Measurements from ENCODE around the gene DLGAP4.

Gene DLGAP4

DNA sequence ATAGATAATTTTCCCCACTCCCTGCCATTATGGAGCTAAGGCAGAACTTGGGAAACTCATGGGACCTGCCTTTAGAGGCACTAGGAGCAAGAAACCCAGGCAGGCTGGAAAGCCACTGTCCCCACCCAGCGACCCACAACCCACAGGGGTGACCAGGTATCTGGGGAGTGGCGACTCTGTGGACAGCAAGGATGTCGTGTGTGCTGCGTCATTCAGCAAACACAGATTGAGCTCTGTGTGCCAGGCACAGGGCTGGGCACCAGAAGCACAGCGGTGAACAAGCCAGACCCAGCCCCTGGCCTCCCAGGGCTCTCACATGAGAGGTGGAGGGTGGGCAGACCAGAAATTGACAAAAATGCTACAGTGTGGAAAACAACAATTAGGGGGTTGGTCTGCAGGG lies 27.7 kb downstream of the DLGAP4 start:
- DNase-seq (ENCODE audit: low spot score) = no peak

DNA sequence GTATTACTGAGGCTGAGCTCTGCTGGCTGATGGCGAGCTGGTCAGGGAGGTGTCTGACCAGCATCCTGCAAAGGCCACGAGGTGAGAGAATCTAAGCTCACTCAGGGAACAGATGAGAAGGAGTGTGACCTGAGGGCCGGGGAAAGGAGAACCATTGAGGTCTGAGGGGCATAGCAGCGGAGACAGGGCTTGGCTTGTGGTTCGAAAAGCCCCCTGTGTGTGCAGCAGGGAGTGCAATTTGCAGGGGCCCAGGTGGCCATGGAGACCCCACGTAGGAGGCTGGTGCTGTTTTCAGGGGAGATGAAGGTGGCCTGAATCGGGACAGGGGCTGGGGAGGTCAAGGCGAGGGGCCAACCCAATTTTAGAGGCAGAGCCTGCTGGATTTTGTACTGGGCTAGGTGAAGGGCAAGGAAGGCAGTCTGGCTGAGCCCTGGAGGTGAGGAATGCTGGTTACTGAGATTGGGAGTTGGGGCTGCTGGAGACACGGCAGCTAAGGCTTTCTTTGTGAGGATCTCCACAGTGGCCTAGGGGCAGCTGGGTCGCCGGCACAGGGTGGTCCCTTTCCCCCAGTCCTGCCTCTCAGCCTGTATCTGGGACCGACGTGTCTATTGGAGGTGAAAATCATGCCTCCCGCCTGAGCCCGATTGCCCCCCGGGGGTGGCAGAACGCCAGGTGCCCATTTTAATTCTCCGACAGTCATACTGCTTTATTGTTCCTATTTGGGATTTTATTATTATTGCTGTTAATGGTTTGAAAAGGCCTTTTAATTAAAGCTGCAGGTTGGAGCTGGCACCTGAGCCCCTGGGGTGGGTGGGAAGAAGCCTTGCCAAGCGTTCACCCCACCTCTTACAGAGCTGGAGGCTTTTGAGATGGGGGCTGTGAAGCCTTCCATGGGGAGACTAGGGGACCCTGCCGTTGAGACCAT lies 28.4 kb downstream of the DLGAP4 start:
- no peak for DNase-seq (ENCODE audit: low spot score)

DNA sequence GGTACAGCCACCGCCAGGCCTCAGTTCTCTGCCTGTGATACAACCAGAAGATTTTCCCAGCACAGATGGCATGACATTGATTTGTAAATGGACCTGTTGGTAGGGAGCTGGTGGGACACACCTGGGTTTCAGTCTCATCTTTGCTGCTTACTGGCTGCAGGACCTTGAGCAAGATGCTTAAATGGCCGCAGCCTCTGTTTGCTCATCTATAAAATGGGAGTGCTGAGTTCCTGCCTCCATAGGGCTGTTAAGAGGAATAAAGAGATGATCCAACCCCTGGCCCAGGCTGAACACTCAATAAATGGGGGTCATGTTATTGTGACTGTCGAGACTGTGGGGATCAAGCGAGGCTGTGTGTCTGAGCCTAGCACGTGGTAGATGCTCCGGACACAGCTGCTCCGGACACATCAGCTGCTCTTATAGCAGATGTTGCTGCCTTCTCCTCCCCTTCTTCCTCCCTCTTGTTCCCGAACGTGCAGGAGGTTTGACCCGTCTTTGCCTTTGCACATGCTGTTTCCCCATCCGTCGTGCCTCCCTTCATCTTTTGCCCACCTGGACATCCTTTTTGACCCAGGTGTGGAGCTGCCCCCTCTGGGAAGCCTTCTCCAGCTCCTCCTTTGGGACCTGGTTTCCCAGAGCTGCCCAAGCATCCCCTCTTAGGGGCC lies 29.2 kb downstream of the DLGAP4 start:
- DNase-seq (ENCODE audit: low spot score) = no peak

DNA sequence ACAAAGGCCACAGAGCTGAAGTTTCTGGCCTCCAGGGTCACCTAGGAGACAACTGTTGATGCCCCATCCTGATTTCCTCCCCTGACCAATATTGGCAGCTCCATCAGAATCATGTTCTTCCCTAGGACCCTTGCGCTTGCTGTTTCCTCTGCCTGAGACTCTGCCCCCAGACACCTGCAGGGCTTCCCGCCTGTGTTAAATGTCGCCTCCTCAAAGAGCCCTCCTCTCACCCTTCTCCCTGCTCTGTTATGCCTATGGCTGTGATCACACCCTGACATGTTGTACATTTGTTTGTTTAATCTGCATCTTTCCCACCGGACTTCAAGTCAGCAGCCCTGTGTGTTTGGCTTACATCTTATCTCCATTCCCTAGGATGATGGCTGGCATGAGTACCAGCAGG lies 30.1 kb downstream of the DLGAP4 start:
- DNase-seq (ENCODE audit: low spot score) = no peak

DNA sequence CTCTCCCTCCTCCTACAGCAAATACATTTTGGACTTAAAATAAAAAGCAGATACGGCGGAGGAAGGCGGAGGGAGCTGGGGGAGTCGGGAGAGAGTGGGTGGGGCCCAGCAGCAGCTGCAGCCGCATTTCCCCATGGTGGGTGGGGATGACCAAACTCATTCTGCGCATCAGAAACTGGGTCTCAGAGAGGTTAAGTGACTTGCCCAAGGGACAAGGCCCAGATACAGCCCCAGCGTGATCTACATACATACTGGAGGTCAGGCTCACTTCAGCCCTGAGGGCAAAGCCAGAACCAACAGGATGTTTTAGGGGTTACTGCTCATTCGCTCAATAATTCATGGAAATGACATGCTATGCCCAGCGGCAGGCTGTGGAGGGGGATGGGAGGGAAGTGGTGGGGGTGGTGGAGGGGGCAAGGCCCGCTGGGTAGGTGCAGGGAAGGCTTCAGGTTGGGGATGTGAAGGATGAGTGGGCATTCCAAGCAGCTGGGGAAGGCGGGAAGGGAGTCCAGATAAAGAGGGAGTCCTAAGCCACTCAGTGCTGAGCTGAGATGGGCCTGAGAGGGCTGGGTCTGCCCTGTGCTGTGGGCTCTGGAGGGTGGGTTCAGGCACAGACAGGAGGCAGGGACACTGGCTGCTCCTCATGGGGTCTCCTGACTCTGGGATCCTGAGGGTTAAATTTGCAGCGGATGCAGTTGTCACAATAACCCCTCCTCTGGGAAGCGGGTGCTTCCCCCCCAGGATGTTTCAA lies 31.0 kb downstream of the DLGAP4 start:
- DNase-seq (ENCODE audit: low spot score) = no peak

DNA sequence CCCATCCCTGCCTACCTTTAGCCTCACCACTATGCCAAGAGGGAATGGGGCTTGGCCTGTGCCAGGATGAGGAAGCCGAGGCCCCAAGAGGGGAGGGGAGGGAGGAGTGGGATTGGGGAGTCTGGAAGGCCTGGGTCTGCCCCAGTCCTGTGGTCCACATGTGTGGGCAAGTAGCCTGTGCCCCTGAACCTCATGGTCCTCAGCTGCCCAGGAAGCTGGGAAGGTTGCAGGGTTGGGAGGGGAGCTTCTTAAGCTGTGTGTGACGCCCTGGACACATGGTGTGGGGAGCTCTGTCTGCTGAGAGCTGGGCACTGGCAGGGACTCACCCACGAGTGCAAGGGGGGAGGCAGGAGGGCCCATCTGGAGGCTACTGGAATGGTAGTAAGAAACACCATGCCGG lies 31.7 kb downstream of the DLGAP4 start:
- DNase-seq (ENCODE audit: low spot score) = no peak

DNA sequence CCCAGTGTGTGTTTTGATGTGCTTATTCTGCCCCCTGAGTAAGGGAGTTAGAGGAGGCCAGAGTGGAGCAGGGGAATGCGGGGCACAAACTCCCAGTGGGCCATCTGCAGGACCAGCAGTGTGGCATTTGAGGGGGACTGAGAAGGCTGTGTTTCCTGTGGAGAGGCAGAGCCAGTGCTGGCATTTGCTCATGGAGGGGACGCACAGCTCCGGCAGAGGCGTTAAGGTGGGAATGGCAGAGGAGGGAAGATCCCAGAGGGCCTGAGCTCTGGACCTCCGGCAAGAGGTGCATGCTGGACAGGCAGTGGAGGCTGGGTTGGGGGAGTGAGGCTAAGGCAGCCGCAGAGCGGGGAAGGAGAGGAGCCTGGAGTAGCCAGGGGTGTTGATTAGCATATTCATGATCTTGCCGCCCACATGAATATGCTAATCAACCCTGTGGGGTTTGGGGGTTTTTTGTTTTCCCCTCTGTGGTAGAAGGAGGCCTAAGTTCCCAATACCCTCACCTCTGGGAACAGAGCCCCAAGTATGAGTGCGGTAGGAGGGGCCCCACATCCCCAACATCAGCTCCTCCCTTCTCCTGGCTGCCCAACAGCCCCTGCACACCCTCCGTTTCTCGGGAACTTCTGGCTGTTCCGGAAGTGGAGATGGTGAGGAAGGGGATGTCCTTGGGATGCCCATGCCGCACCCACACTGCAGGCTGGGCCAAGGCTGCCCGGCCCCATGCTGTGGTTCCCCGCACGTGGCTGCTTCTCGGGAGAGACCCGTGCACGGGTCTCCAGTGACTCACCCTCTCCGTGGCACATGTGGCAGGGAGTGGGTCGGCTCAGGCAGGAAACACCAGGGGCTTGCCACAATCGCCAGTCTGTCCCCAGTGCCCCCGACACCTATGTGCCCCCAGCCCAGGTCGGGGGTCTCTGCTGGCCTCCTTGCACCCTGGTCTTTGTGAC lies 33.8 kb downstream of the DLGAP4 start:
- DNase-seq (ENCODE audit: low spot score) = no peak

DNA sequence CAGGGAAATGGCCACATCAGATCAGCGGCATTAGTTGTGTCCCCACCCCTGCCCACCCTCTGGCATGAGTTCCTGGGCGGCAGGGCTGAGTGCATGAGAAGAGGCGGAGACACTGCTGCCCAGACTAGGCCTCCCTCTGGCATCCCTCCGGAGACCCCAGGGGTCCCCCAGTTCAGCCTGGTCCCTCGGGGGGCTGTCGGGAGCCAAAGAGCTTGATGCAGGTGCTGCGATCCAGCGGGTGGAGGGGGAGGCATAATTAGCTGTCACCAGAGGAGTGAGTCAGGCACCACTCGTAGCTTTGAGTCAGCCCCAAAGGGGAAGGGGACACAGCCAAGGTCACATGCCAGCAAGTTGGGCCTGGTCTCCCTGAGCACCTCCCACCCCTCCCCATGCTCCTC lies 34.5 kb downstream of the DLGAP4 start:
- DNase-seq (ENCODE audit: low spot score) = no peak

DNA sequence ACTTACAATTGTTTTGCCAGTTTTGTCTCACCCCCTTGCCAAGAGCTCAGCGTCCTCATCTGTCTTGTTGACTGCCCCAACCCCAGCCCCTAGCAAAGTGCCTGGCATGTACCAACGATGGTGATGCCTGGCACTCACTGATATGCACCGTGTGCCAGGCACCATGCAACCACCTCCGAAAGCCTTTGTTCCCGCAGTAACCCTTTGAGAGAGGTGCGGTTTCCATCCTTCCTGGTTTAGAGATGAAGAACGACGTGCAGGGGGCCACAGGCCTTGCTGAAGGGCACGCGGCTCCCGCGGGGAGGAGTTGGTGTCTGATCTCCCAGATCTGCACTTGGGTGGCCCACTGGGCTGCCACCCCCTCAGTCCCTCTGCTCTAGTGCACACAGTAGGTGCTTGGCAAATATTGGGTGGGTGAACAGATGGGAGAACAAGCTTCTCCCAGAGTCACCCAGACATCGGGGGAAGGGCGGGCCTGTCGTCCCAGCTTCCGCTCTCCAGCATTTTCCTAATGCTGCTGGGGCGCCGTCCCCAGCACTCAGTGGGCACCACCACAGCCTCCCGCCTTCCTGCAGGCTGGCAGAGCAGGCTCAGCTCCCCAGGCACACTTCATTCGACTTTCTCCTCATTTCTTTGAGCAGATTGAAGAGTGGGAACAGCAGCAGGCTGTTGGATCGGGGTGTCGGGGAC lies 35.3 kb downstream of the DLGAP4 start:
- DNase-seq (ENCODE audit: low spot score) = no peak

DNA sequence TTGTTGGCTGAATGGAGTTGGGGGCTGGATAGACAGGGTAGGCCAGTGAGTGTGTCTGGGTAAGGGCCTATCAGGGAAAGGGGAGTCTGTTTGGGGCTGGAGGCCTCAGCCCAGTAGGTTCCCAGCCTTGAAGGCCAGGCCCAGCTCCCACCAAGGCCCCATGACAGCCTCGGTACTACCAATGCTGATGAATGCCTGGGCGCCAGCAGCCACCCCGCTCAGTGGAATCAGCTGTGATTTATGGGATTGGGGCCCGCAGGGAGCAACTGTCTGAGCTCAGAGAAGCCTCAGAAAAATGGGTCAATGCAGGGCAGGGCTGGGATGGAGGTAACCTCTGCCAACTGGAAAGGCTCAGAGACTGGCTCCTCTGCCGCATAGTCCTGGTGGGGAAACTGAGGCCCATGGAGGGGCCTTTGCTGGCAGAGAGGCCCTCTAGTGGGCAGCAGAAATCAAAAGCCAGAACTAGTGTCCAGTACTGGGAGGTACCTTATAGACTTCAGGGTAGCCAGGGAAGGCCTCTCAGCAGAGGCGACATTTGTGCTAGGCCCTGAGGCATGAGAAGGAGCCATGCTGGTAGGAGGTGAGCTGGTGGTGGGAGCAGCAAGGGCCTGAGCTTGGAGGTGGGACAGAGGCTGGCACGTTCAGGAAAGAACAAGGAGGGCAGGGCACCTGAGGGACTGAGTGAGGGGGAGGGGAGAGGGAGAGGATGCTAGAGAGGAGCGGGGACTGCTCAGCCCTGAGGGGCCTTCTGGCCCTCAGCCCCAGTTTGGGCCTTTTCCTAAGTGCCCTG lies 36.4 kb downstream of the DLGAP4 start:
- no peak for DNase-seq (ENCODE audit: low spot score)

DNA sequence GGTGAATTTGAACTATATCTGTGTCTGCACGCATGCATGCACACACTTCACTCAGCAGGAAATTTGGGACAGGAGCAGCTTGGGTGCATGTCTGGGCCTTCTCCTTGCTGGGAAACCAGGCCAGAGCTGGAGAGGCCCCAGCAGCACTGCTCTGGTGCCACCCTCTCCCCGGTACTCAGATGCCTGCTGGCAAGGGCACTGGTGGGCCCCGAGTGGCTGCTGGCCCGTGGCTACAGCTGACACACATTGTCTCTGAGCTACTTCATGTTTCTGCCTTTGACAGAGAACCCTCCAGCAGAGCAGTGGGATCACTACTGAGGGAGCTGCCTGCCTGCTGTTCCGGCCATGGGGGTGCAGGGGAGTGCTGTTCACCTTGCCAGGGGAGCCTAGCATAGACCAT lies 37.5 kb downstream of the DLGAP4 start:
- no peak for DNase-seq (ENCODE audit: low spot score)

DNA sequence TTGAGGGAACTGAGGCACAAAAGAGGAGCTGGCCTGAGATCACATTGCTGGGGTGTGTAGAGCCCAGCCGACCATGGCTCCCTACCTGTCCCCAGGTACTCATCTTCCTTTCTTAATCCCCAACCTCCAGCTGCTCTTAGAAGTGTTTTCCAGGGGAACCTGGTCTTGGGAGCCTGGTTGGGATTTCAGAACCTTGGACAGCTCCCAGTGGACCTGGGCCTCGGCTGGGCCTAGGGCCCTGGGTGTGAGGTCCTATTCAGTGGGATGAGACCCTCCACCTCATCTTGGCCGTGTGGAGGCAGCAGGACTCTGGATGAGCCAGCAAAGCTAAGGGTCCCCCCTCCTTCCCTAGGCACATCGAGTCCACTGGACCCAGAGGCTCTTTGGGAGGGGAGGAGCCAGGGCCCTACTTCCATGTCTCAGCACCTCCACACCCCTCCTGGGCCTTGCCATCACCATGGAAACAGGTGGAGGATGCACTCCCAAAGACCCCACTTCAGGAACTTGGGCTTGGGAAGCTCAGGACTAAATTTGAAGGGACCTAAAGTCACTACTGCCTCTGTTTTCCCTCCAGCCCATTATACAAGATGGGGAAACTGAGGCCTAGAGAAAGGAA lies 38.5 kb downstream of the DLGAP4 start:
- DNase-seq (ENCODE audit: low spot score) = no peak

DNA sequence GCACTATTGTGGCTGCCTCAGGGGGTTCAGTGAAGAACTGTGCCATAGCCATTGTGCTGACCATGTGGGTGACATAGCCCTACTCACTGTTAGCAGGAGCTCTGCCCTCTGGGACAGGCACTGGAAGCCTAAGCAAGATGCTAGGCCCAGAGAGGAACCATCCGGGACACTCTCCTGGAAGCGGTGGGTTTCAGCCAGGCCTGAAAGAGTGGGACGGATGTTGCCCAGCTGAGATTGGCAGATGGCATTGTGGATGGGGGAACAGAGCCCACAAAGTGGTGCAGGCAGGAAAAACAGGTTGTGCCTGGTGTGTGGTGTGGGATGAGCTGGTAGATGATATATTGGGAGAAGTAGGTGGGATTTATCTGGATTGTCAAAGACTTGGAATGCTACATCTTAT lies 40.1 kb downstream of the DLGAP4 start:
- DNase-seq (ENCODE audit: low spot score) = no peak

DNA sequence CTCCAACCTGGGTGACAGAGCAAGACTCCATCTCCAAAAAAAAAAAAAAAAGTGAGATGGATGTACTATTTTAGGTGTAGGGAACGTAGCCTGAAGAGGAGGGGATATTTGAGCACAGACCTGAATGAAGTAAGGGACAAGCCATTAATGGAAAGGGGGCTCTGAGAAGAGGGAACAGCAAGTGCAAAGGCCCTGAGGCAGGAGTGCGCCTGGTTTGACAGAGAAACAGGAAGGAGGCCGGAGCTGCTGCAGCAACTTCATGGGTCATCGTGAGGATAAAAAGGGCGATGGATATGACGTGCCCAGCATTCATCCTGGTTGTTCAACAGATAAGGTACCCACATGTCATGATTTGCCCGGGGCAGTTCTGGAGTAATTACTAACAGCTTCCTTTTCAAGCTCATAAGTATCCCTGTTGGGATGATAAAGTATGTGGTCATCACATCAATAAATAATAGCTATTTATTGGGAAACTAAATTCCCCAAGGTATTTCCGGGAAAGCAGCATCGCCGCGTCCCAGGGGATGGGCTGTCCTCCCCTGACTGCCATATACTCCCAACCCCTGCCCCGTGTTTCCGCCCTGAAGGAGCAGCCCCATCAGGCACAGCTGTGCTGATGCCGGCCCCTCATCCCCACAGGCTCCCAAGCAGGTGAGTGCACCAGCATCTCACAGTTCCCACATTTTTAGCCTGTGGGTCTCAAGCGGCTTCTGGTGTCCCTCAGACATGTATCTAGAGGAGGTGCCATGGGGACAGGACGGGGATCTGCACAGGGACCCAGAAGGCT lies 43.4 kb downstream of the DLGAP4 start:
- no peak for DNase-seq (ENCODE audit: low spot score)

DNA sequence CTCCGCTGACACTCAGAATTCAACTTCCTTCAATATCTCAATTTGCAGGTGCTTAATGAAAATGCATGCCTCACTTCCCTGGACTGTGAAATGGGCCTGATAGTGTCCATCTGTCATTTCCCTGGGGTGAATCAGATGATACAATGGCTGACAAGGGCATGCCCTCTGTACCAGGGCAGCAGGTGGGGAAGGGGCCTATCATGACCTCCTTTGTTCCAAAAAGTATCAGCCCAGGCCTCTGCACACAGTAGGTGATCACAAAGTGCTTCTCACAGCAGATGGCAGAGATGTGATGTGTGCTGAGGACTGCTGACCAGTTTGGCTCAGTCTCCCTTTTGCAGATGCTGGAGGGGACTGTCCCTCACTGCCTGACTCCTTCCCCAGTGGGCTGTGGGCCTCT lies 44.3 kb downstream of the DLGAP4 start:
- DNase-seq (ENCODE audit: low spot score) = no peak

DNA sequence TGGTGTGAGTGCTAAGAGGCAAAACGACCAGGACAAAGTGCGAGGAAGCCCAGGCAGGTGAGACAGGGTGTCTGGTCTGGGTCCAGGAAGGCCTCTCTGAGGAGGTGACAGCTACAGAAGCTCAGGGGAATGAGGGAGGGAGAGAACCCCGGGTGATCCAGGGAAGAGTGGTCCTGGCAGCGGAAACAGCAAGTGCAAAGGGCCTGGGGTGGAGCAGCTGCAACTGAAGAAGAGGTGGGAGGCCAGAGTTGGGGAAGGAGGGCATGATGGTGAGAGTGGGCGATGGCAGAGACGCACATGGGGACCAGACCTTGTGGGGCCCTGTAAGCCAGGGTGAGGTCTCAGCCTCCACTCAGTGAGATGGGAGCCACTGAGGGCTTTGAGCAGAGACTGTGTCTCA lies 45.8 kb downstream of the DLGAP4 start:
- no peak for DNase-seq (ENCODE audit: low spot score)

DNA sequence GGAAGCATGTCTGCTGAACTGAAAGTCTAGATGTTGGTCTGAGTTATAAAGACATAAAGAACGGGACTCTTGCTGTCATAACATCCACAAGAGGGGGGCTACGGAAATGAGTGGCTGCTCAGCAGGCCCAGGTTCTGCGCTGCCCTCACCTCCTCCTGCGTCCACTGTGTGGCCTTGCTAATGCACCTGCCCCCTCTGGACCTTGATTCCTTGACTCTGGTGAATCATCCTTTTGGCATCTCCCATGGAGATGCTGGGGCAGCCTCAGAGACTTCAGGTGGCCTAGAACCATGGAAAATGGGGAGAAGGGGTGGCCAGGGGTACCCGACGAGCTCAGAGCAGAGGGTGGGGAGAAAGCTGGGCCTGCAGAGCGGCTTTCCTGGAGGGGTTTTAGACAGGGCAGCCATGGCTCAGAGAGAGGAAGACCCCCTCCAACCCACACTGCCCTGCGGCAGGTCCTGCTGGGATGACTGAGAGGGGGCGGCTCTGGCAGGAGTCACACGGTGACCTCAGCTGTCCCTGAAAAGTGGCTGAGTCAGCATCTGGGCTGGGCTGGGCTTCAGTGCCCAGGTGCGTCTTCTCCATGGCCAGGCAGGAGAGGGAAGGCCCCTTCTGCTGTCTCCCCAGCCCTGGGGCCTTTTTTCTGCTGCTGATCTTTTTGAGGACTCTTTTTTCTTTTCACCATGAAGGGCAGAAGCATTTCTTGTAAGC lies 46.9 kb downstream of the DLGAP4 start:
- no peak for DNase-seq (ENCODE audit: low spot score)

DNA sequence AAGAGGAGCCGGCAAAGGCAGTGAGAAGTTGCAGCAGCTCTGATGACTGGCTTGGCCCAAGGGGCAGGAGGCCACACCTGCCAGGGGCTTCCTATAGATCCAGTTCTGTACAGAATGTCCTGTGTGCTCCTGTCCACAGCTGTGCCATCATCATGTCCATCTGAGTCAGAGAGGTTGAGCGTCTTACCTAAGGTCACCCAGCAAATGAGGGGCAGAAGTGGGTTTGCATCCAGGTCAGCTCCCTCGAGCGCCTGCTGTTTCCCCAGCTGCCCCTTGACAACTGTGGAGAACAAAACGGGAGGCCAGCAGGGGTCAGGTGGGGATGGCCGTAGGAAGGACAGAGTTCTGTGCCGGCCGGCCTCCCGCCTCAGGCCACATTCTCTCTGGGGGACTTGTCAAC lies 47.6 kb downstream of the DLGAP4 start:
- no peak for DNase-seq (ENCODE audit: low spot score)

All from CD4-positive, alpha-beta T cell treated with Interleukin-6 at 100 ng/mL for 8 hours (primary cell).